Smooth muscle cell (in vitro differentiated cells): ENCODE results near the gene CAMTA1. TPM values are rescaled to one million over a fixed set of nuclear protein-coding genes. Genes with fewer than 3 reads are reported as not detected.
A peak's percentile ranks its signal among the peaks of the same experiment; 100 is the strongest.

Experiments
- DNase-seq: peaks from one replicate; lab custom pipeline; 2025; ENCODE audit not compliant: unreplicated experiment; lab: John Stamatoyannopoulos, UW
- H2AFZ ChIP-seq: fragments of 200-600 bp; sonication (generic); 2 replicates; pipeline ENCODE4 v1.6.0; 2016; ENCODE audit warnings: antibody characterized with exemption, low read depth, mild to moderate bottlenecking
- H3F3A ChIP-seq: fragments of 200-600 bp; sonication (generic); 2 replicates; pipeline ENCODE4 v1.6.0; 2017; ENCODE audit warnings: antibody characterized with exemption, low read depth
- H3K27ac ChIP-seq: fragments of 200-600 bp; sonication (generic); 2 replicates; pipeline ENCODE4 v1.5.1; 2016; ENCODE audit warnings: low read depth, mild to moderate bottlenecking
- H3K27me3 ChIP-seq: fragments of 200-600 bp; sonication (generic); 2 replicates; pipeline ENCODE4 v1.6.1; 2016; ENCODE audit warnings: low read depth, mild to moderate bottlenecking
- H3K36me3 ChIP-seq: fragments of 200-600 bp; sonication (generic); 2 replicates; pipeline ENCODE4 v1.5.1; 2016; ENCODE audit warnings: low read depth
- H3K4me1 ChIP-seq: fragments of 200-600 bp; sonication (generic); 2 replicates; pipeline ENCODE4 v1.5.1; 2016; ENCODE audit warnings: low read depth
- H3K4me2 ChIP-seq: fragments of 200-600 bp; sonication (generic); 2 replicates; pipeline ENCODE4 v1.6.0; 2016; ENCODE audit warnings: mild to moderate bottlenecking
- H3K4me3 ChIP-seq: fragments of 200-600 bp; sonication (generic); 2 replicates; pipeline ENCODE4 v1.5.1; 2016; ENCODE audit warnings: mild to moderate bottlenecking
- H3K79me2 ChIP-seq: fragments of 200-600 bp; sonication (generic); 2 replicates; pipeline ENCODE4 v1.6.0; 2016; ENCODE audit warnings: low read depth, mild to moderate bottlenecking
- H3K9ac ChIP-seq: fragments of 200-600 bp; sonication (generic); 2 replicates; pipeline ENCODE4 v1.6.0; 2016; ENCODE audit warnings: low read depth
- H3K9me3 ChIP-seq: fragments of 200-600 bp; sonication (generic); replicated peaks from 2 replicates; pipeline ENCODE4 v1.5.1; 2016; ENCODE audit warnings: low read depth
- H4K20me1 ChIP-seq: fragments of 200-600 bp; sonication (generic); 2 replicates; pipeline ENCODE4 v1.6.0; 2016; ENCODE audit warnings: low read depth
- CTCF ChIP-seq: fragments of 200-600 bp; sonication (generic); IDR thresholded peaks from 2 replicates; pipeline ENCODE4 v1.5.1; 2017; ENCODE audit warnings: borderline replicate concordance, mild to moderate bottlenecking, antibody characterized with exemption; ENCODE audit not compliant: insufficient read depth, poor library complexity, severe bottlenecking
- WGBS: methylation state at CpG from one replicate; pipeline ENCODE4 v1.1.7; 2016; ENCODE audit warnings: low lambda C conversion rate; 5-methylcytosine and 5-hydroxymethylcytosine counted together
- polyA plus RNA-seq: library from polyadenylated mRNA; unstranded; fragments of >200 nt; fragmentation: Nextera tagmentation; extraction: Ambion mirVana; gene quantifications from 2 replicates; pipeline ENCODE4 v1.2.1, GENCODE V29; 2016
- total RNA-seq: library from RNA; depleted of rRNA; stranded (reverse); fragments of >200 nt; gene quantifications from 2 replicates; pipeline ENCODE4 v1.2.3, GENCODE V29; 2014

Gene CAMTA1
- total and polyA plus RNA-seq, 2 experiments from 2014 or later: 139 to 145 TPM

- no peaks in the 10 kb centered on the region for H4K20me1 ChIP-seq
- no peaks in the 10 kb centered on the region for H3K36me3 ChIP-seq
- H3K27ac ChIP-seq: no peak overlapping the region
- no peaks in the 10 kb centered on the region for H3F3A ChIP-seq
- H3K9ac ChIP-seq: no peak overlapping the region
- no peaks in the 10 kb centered on the region for H3K27me3 ChIP-seq
- no peak overlapping the region for H3K4me3 ChIP-seq
- H3K4me1 ChIP-seq: peaks cover 5% of the 10 kb centered on the region
- WGBS: 96% methylated on average over 10 of the region's 10 CpGs
- H2AFZ ChIP-seq: no peak overlapping the region
- H3K4me2 ChIP-seq: no peak overlapping the region
- no peak for TF ChIP-seq CTCF
- no peak for DNase-seq
- H3K9me3 ChIP-seq: no peaks in the 10 kb centered on the region
- H3K79me2 ChIP-seq: no peaks in the 10 kb centered on the region
Measured at GRCh38 chr1:7677815-7678214, 892.6 kb downstream of the CAMTA1 start.

GRCh38 chr1:7678491-7679158, 893.4 kb downstream of the CAMTA1 start:
- H3K27ac ChIP-seq: no peak overlapping the region
- no peak overlapping the region for H3K9ac ChIP-seq
- no peaks in the 10 kb centered on the region for H3K36me3 ChIP-seq
- H3K4me3 ChIP-seq: no peak overlapping the region
- no peaks in the 10 kb centered on the region for H4K20me1 ChIP-seq
- no peak overlapping the region for H3K4me2 ChIP-seq
- no peaks in the 10 kb centered on the region for H3F3A ChIP-seq
- H2AFZ ChIP-seq: no peak overlapping the region
- no peak for TF ChIP-seq CTCF
- H3K9me3 ChIP-seq: no peaks in the 10 kb centered on the region
- peaks cover 5% of the 10 kb centered on the region for H3K4me1 ChIP-seq
- no peak for DNase-seq
- H3K79me2 ChIP-seq: no peaks in the 10 kb centered on the region
- no peaks in the 10 kb centered on the region for H3K27me3 ChIP-seq
- 97% methylated on average over 9 of the region's 9 CpGs for WGBS

GRCh38 chr1:7679159-7679872, 894.1 kb downstream of the CAMTA1 start:
- 95% methylated on average over 17 of the region's 17 CpGs for WGBS
- Histone ChIP-seq H3K36me3 (no peaks in the 10 kb centered on the region), H3K79me2 (no peaks in the 10 kb centered on the region), H3K4me1 (peaks cover 5% of the 10 kb centered on the region), H4K20me1 (no peaks in the 10 kb centered on the region), H3K4me2 (peak overlapping the region; percentile 92), H3K4me3 (peak overlapping the region; percentile 63), H3K27ac (no peak overlapping the region), H3K9me3 (no peaks in the 10 kb centered on the region), H3K9ac (no peak overlapping the region), H2AFZ (peak overlapping the region; percentile 89), H3K27me3 (no peaks in the 10 kb centered on the region), H3F3A (no peaks in the 10 kb centered on the region)
- no peak for DNase-seq
- TF ChIP-seq CTCF: no peak

- H3K79me2 ChIP-seq: no peaks in the 10 kb centered on the region
- H3K27me3 ChIP-seq: no peaks in the 10 kb centered on the region
- DNase-seq: no peak
- no peaks in the 10 kb centered on the region for H3K9me3 ChIP-seq
- peak overlapping the region; percentile 92 for H3K4me2 ChIP-seq
- H3K9ac ChIP-seq: peak overlapping the region; percentile 56
- H3K36me3 ChIP-seq: no peaks in the 10 kb centered on the region
- H3K4me3 ChIP-seq: peak overlapping the region; percentile 63
- no peaks in the 10 kb centered on the region for H3F3A ChIP-seq
- peaks cover 5% of the 10 kb centered on the region for H3K4me1 ChIP-seq
- H4K20me1 ChIP-seq: no peaks in the 10 kb centered on the region
- no peak for TF ChIP-seq CTCF
- WGBS: 13% methylated on average over 14 of the region's 14 CpGs
- H2AFZ ChIP-seq: peak overlapping the region; percentile 89
- no peak overlapping the region for H3K27ac ChIP-seq
Measured at GRCh38 chr1:7679873-7680206, 894.6 kb downstream of the CAMTA1 start.
